Lung (tissue), 12 donors: ENCODE measurements around the gene NRG2. TPM values are rescaled to one million over a fixed set of nuclear protein-coding genes. Genes with fewer than 3 reads are reported as not detected.

Experiments used
- ATAC-seq: fragments of 200-7000 bp; cut with Tn5 transposase; one replicate; pipeline ENCODE4 v1.9.1; 2020; ENCODE audit warnings: moderate number of reproducible peaks; ENCODE audit not compliant: insufficient read depth, low FRiP score
- DNase-seq, 3 donors: peaks; one replicate each; pipeline ENCODE4 v3.0.0-alpha.2; 2013 to 2017
- H3K27ac ChIP-seq, 2 donors: one replicate each; pipeline ENCODE4 v1.5.1; 2013; ENCODE audit warnings: mild to moderate bottlenecking in 2 of 2, moderate library complexity in 2 of 2, control low read depth in 1 of 2, inconsistent platforms in 1 of 2, low read depth in 1 of 2, low read length in 1 of 2
- H3K27me3 ChIP-seq, 3 donors: one replicate each; pipeline ENCODE4 v1.5.1; 2013; ENCODE audit warnings: low read length in 2 of 3; ENCODE audit not compliant: control insufficient read depth in 3 of 3, insufficient read depth in 3 of 3
- H3K36me3 ChIP-seq, 4 donors: one replicate each; pipeline ENCODE4 v1.5.1; 2013; ENCODE audit warnings: low read length in 4 of 4, mild to moderate bottlenecking in 1 of 4, moderate library complexity in 1 of 4; ENCODE audit not compliant: control insufficient read depth in 4 of 4, insufficient read depth in 4 of 4
- H3K4me1 ChIP-seq, 5 donors: one replicate each; pipeline ENCODE4 v1.5.1; 2013; ENCODE audit warnings: low read length in 5 of 5, mild to moderate bottlenecking in 2 of 5, moderate library complexity in 1 of 5; ENCODE audit not compliant: control insufficient read depth in 5 of 5, insufficient read depth in 5 of 5
- H3K4me3 ChIP-seq: one replicate; pipeline ENCODE4 v1.5.1; 2013; ENCODE audit warnings: mild to moderate bottlenecking, control low read depth, moderate library complexity
- H3K9ac ChIP-seq, 2 donors: one replicate each; pipeline ENCODE4 v1.5.1; 2013; ENCODE audit warnings: low read length in 2 of 2, control low read depth in 1 of 2; ENCODE audit not compliant: insufficient read depth in 1 of 2
- H3K9me3 ChIP-seq, 4 donors: one replicate each; pipeline ENCODE4 v1.5.1; 2013; ENCODE audit warnings: low read length in 3 of 4, mild to moderate bottlenecking in 1 of 4, moderate library complexity in 1 of 4; ENCODE audit not compliant: control insufficient read depth in 4 of 4, insufficient read depth in 3 of 4
- WGBS, 2 donors: extraction: QIAGEN DNeasy Blood & Tissue Kit; methylation state at CpG; one replicate each; pipeline ENCODE4 v1.1.7; 2013; 5-methylcytosine and 5-hydroxymethylcytosine counted together
- polyA plus RNA-seq, 2 donors: library from polyadenylated mRNA; stranded (reverse); fragments of 200-250 nt; gene quantifications; one replicate each; pipeline ENCODE4 v1.2.1, GENCODE V29; 2013
- total RNA-seq, 2 donors: library from RNA; depleted of rRNA in 1 of 2; stranded (reverse); fragments of >200 nt in 1 of 2; gene quantifications; one replicate each; pipeline ENCODE4 v1.2.1, GENCODE V29; 2014 to 2021
- TF ChIP-seq, protein P1 (sequence below): IDR thresholded peaks from 2 replicates; pipeline ENCODE4 v1.5.1; 2012; ENCODE audit warnings: mild to moderate bottlenecking; ENCODE audit errors: control extremely low read depth, extremely low read depth
- donor health status: control.
- donor health status: control.
- donor health status: Bipolar disorder and iron deficiency.
- donor health status: healthy.
- donor health status: DM: yes; HTN: yes; CAD: no.

The NRG2 gene
- total and polyA plus RNA-seq, 4 donors = 0.41 to 3.0 (median 1.0) TPM

DNA sequence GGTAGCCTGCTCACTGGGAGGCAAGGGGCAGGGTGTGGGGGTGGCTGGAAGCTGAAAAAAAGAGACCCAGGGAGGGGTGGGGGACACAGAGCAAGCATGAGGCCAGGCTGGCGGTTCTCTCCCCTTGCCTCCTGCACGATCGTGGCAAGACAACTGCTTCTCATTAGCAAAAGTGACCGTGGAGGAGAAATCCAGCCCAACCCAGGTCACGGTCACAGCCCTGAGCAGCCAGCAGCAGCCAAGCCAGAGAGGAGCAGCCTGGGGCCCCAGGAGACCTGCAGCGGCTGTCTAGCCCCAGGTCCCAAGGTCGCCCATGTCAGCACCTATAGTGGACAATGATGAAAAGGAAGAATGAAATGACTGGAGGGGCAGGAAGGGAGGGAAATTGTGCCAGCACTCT is 89.1 kb downstream of the NRG2 start:
- Histone ChIP-seq H3K9me3 (no peaks in the 10 kb centered on the region), H3K27ac (no peak overlapping the region), H3K4me3 (no peak overlapping the region), H3K36me3 (no peaks in the 10 kb centered on the region), H3K4me1 (peaks cover 0 to 8% (median 6%) of the 10 kb centered on the region in 5 donors), H3K27me3 (no peaks in the 10 kb centered on the region), H3K9ac (no peak overlapping the region)
- DNase-seq (no peak), ATAC-seq (no peak)
- whole genome bisulfite sequencing, 2 donors = 83 to 87% methylated on average over 7 of the region's 7 CpGs
- TF ChIP-seq, protein P1, sequence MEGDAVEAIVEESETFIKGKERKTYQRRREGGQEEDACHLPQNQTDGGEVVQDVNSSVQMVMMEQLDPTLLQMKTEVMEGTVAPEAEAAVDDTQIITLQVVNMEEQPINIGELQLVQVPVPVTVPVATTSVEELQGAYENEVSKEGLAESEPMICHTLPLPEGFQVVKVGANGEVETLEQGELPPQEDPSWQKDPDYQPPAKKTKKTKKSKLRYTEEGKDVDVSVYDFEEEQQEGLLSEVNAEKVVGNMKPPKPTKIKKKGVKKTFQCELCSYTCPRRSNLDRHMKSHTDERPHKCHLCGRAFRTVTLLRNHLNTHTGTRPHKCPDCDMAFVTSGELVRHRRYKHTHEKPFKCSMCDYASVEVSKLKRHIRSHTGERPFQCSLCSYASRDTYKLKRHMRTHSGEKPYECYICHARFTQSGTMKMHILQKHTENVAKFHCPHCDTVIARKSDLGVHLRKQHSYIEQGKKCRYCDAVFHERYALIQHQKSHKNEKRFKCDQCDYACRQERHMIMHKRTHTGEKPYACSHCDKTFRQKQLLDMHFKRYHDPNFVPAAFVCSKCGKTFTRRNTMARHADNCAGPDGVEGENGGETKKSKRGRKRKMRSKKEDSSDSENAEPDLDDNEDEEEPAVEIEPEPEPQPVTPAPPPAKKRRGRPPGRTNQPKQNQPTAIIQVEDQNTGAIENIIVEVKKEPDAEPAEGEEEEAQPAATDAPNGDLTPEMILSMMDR = no peak

DNA sequence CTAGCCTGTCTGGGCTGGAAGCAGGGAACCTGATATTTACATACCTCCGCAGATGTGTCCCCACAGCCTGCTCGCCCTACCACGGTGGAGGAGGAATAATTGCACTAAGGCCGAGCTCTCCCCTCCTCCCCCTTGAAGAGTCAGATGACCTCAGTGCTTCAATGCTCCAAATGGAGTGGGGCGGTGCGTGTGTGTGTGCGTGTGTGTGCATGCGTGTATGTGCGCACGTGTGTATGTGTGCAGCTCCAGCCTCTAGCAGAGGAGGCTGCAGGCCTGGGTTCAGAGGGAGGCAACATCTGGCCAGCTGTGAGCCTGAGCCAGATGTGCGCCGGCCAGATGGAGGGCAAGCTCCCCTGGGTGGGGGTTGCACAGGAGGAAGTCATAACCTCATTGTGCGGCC is 90.5 kb downstream of the NRG2 start:
- TF ChIP-seq, protein P1 = no peak
- no peak overlapping the region for H3K9ac ChIP-seq
- H3K4me3 ChIP-seq = no peak overlapping the region
- no peak for ATAC-seq
- no peaks in the 10 kb centered on the region for H3K36me3 ChIP-seq
- H3K9me3 ChIP-seq = no peaks in the 10 kb centered on the region
- DNase-seq = peak; percentile 9 to 62 (median 49)
- 83 to 92% methylated on average over 13 of the region's 13 CpGs for WGBS, 2 donors
- no peak overlapping the region for H3K27ac ChIP-seq
- H3K27me3 ChIP-seq = no peaks in the 10 kb centered on the region
- peaks cover 0 to 11% (median 6%) of the 10 kb centered on the region in 5 donors for H3K4me1 ChIP-seq

DNA sequence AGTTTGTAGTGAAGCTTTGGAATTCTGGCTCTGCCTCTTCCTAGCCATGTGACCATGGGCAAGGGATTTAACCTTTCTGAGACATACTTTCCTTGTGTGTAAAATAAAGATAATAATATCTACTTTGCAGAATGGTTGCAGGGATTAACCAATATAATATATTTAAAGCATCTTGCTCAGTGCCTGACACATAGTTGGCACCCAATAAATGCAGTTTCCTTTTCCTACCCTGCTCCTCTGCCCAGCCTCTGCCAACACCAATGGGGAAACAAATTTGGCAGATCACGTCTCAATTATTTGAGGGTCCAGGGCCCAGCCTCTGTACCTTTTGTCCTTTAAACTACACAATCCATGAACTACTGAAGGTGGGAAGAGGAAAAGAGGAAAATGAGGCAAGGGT is 91.1 kb downstream of the NRG2 start:
- WGBS, 2 donors = 91% methylated on average over 1 of the region's 1 CpG
- H3K4me1 ChIP-seq = peaks cover 0 to 11% (median 6%) of the 10 kb centered on the region in 5 donors
- H3K27me3 ChIP-seq = no peaks in the 10 kb centered on the region
- TF ChIP-seq, protein P1 = no peak
- no peaks in the 10 kb centered on the region for H3K9me3 ChIP-seq
- DNase-seq (no peak), ATAC-seq (no peak)
- H3K4me3 ChIP-seq = no peak overlapping the region
- H3K9ac ChIP-seq = no peak overlapping the region
- H3K27ac ChIP-seq = no peak overlapping the region
- no peaks in the 10 kb centered on the region for H3K36me3 ChIP-seq

DNA sequence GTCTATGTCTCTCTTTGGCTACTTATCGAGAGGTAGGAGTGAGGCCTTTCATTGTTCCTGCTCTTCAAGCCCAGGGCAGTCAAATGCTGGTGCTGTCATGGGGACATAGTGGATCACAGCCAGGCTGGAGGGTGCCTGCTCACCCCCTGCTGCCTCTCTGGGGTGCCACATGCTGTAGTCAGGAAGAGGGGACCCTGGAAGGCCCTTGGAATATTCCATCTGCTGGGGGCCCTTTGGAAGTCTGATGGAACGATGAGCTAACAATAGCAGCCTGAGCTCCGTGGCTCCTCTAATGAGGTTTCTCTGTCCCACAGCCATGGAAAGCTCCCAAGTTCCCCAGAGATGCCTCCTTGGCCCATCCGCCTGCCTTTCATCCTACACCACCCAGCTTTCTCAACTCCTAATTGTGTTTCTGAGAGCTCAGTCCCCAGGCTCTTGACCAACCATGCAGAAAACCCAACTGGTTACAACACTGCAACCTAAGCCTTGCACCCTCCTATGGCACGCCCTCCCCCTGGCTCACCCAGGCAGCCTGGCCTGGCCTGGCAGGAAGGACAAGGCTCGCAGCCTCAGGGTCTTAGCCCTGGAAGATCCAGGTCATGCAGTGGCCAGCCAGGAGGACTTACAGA is 91.7 kb downstream of the NRG2 start:
- no peak for ATAC-seq
- Histone ChIP-seq H3K9ac (no peak overlapping the region), H3K27me3 (no peaks in the 10 kb centered on the region), H3K36me3 (no peaks in the 10 kb centered on the region), H3K27ac (no peak overlapping the region), H3K4me3 (no peak overlapping the region), H3K9me3 (no peaks in the 10 kb centered on the region), H3K4me1 (peaks cover 0 to 11% (median 6%) of the 10 kb centered on the region in 5 donors)
- 91 to 92% methylated on average over 6 of the region's 6 CpGs for WGBS, 2 donors
- peak in 1 of 3 donors; percentile 18 for DNase-seq
- TF ChIP-seq, protein P1 = no peak
